GM12878 (cell line): ENCODE data around the gene RALGAPA2. TPM values are rescaled to one million over a fixed set of nuclear protein-coding genes. Genes with fewer than 3 reads are reported as not detected.

ENCODE experiments used
- ATAC-seq: fragments of 200-7000 bp; cut with Tn5 transposase; 3 replicates; pipeline ENCODE4 v1.9.1; 2020; ENCODE audit warnings: mild to moderate bottlenecking, moderate library complexity
- BruUV-seq: library from RNA; stranded (reverse); fragments of 400-500 nt; replicated peaks from 2 replicates; lab custom pipeline; 2021; lab: Mats Ljungman, UMichigan
- CTCF ChIA-PET: fragments of 300-600 bp; sonication (Branson Sonifier 250); formaldehyde crosslinking; extraction: SDS; loops from one replicate; lab custom pipeline; 2021; ENCODE audit warnings: inconsistent platforms; lab: Yijun Ruan, JAX
- POLR2A ChIA-PET: fragments of 350-600 bp; formaldehyde crosslinking; extraction: SDS; loops from one replicate; lab custom pipeline; 2021; ENCODE audit warnings: inconsistent platforms; lab: Charles Lee
- RAD21 ChIA-PET: fragments of 300-600 bp; sonication (Branson Sonifier 250); formaldehyde crosslinking; loops from one replicate; lab custom pipeline; 2023; ENCODE audit warnings: antibody characterized with exemption; ENCODE audit not compliant: unreplicated experiment; lab: Charles Lee
- SMC1A ChIA-PET: fragments of 300-600 bp; sonication (Branson Sonifier 250); formaldehyde crosslinking; loops from one replicate; lab custom pipeline; 2023; ENCODE audit not compliant: unreplicated experiment, uncharacterized antibody; lab: Charles Lee
- DNase-seq: peaks from one replicate; pipeline ENCODE4 v3.0.0-alpha.2; 2011; ENCODE audit warnings: low read depth, low spot score
- FAIRE-seq: peaks from 3 replicates; lab custom pipeline; 2011; peaks lifted over from hg19 to GRCh38; lab: Jason Lieb, UNC
- H2AFZ ChIP-seq: 2 replicates; pipeline ENCODE4 v1.6.0; 2011; ENCODE audit warnings: low read depth, low read length, control low read depth; ENCODE audit not compliant: control insufficient read depth
- H3K27ac ChIP-seq: 2 replicates; pipeline ENCODE4 v1.5.1; 2011; ENCODE audit warnings: control low read depth; ENCODE audit not compliant: control insufficient read depth, insufficient read depth
- H3K27me3 ChIP-seq, 2 experiments: replicated peaks in 1 of 2; 2 replicates each; pipeline versions ENCODE4 v1.6.0 to v1.6.1; 2011; ENCODE audit warnings: low read length in 1 of 2; ENCODE audit not compliant: control insufficient read depth in 2 of 2, insufficient read depth in 2 of 2
- H3K36me3 ChIP-seq, 2 experiments: 2 replicates each; pipeline ENCODE4 v1.5.1; 2011; ENCODE audit warnings: low read length in 1 of 2; ENCODE audit not compliant: control insufficient read depth in 2 of 2, insufficient read depth in 2 of 2
- H3K4me1 ChIP-seq: 2 replicates; pipeline ENCODE4 v1.6.1; 2011; ENCODE audit warnings: mild to moderate bottlenecking, low read length, moderate library complexity, mixed read lengths; ENCODE audit not compliant: control insufficient read depth, insufficient read depth
- H3K4me2 ChIP-seq: 2 replicates; pipeline ENCODE4 v1.6.0; 2011; ENCODE audit warnings: control low read depth; ENCODE audit not compliant: control insufficient read depth, insufficient read depth
- H3K4me3 ChIP-seq: fragments of 200-600 bp; sonication (generic); 2 replicates; pipeline ENCODE4 v1.5.1; 2016
- H3K79me2 ChIP-seq: 2 replicates; pipeline ENCODE4 v1.6.0; 2011; ENCODE audit warnings: low read length; ENCODE audit not compliant: control insufficient read depth, insufficient read depth
- H3K9ac ChIP-seq: 2 replicates; pipeline ENCODE4 v1.8.0; 2011; ENCODE audit warnings: low read length, control low read depth, mixed read lengths; ENCODE audit not compliant: control insufficient read depth, insufficient read depth
- H3K9me3 ChIP-seq: replicated peaks from 3 replicates; pipeline ENCODE4 v1.5.1; 2011; ENCODE audit warnings: mild to moderate bottlenecking, low read length; ENCODE audit not compliant: control insufficient read depth, insufficient read depth
- H4K20me1 ChIP-seq: 2 replicates; pipeline ENCODE4 v1.6.0; 2011; ENCODE audit not compliant: control insufficient read depth, insufficient read depth
- JUNB ChIP-seq: IDR thresholded peaks from 2 replicates; pipeline ENCODE4 v1.6.1; 2016; ENCODE audit warnings: antibody characterized with exemption, mild to moderate bottlenecking
- MYC ChIP-seq: IDR thresholded peaks from 2 replicates; pipeline ENCODE4 v1.6.1; 2011; ENCODE audit warnings: mild to moderate bottlenecking, low read length, moderate library complexity, inconsistent platforms; ENCODE audit not compliant: insufficient read depth, insufficient replicate concordance, insufficient read length, severe bottlenecking
- RBBP5 ChIP-seq: fragments of 200-600 bp; sonication (generic); conservative IDR thresholded peaks from 2 replicates; pipeline ENCODE4 v1.6.1; 2016
- RUNX3 ChIP-seq: IDR thresholded peaks from 2 replicates; pipeline ENCODE4 v1.6.1; 2012; ENCODE audit warnings: low read length, inconsistent platforms
- TCF12 ChIP-seq: IDR thresholded peaks from 2 replicates; pipeline ENCODE4 v1.6.1; 2011; ENCODE audit warnings: low read depth, mild to moderate bottlenecking, low read length
- WGBS: methylation state at CpG from one replicate; pipeline ENCODE4 v1.1.6; 2016; ENCODE audit warnings: low lambda C conversion rate; ENCODE audit not compliant: insufficient replicate concordance, insufficient coverage; ENCODE audit errors: missing lambda C conversion rate; 5-methylcytosine and 5-hydroxymethylcytosine counted together
- in situ Hi-C: fragments of 300-500 bp; cut with MboI; formaldehyde crosslinking; loops from 9 replicates; pipeline ENCODE4 v1.14.3; 2018; ENCODE audit warnings: mixed read lengths
- intact Hi-C: fragments of 100-400 bp; cut with micrococcal nuclease; formaldehyde crosslinking; loops from one replicate; pipeline ENCODE4 v1.14.2; 2022; ENCODE audit not compliant: unreplicated experiment
- polyA plus RNA-seq, 11 experiments: library from polyadenylated mRNA; depleted of rRNA in 4 of 11; unstranded in 6 of 11; stranded (reverse) in 5 of 11; fragments of >200 nt; fragmentation: Nextera tagmentation in 4 of 11; fragmentation: Illumina TruSeq in 1 of 11; extraction: Ambion mirVana in 4 of 11; extraction: Trizol in 1 of 11; gene quantifications; 1 replicate in 1 of 11; 2 replicates in 10 of 11; pipeline versions ENCODE4 v1.2.1 to v1.2.3, GENCODE V29; 2011 to 2016; ENCODE audit warnings: inconsistent platforms in 2 of 11, missing spikeins in 2 of 11, low read depth in 1 of 11
- total RNA-seq, 4 experiments: library from RNA; depleted of rRNA in 3 of 4; stranded (reverse); fragments of >200 nt in 3 of 4; fragmentation: Illumina TruSeq in 1 of 4; extraction: Trizol in 1 of 4; gene quantifications; 2 replicates each; pipeline versions ENCODE4 v1.2.1 to v1.2.3, GENCODE V29; 2013 to 2021
- TF ChIP-seq, protein P1 (sequence below): fragments of 450-650 bp; IDR thresholded peaks from 2 replicates; pipeline ENCODE4 v1.6.1; 2014; ENCODE audit warnings: mild to moderate bottlenecking

RALGAPA2 gene
- total and polyA plus RNA-seq, 10 of the 15 experiments (the other 5 are each of a cell fraction or from before 2014, with no cell fraction given) = 2.9 to 29.4 (median 19.6) TPM

DNA sequence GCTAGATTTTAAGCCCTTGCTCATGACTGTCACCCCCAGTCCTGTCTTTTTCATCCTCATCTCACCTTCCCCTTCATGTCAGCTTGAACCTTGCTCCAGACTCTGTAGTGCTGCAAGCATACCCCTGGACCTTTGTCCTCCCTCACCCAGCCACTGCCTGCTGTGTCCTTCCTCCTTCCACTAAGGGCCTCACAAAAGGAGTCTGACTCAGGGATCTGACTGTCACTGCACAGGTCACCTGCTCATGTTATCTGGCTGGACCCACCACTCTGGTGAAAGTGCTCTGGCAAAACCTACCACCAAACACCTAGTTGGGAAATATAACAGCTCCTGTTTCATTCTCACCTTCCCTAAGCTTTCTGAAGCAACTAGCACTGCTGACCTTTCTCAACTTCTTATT is 193.2 kb downstream of the RALGAPA2 start (continued):
- TF ChIP-seq TCF12 (no peak), RBBP5 (no peak)
- TF ChIP-seq, protein P1, sequence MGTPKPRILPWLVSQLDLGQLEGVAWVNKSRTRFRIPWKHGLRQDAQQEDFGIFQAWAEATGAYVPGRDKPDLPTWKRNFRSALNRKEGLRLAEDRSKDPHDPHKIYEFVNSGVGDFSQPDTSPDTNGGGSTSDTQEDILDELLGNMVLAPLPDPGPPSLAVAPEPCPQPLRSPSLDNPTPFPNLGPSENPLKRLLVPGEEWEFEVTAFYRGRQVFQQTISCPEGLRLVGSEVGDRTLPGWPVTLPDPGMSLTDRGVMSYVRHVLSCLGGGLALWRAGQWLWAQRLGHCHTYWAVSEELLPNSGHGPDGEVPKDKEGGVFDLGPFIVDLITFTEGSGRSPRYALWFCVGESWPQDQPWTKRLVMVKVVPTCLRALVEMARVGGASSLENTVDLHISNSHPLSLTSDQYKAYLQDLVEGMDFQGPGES = no peak

DNA sequence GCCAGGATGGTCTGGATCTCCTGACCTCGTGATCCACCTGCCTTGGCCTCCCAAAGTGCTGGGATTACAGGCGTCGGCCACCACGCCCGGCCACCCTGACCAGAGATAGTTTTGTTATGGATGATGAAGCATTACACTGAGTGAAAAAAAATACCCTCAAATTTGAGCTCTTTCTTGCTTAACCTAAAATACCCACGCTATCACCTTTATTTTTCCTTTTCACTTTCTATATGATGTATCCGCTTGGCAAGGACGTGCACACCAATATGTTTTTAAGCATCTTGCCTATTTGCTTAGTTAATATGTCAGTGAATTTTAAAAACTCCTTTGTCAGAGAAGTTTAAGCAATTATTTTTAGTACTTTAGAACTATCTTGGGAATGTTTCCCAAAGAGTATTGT is 194.2 kb downstream of the RALGAPA2 start:
- ChIA-PET RAD21 (interaction anchor here (1.2 to 2.3 kb wide), 3 partner anchors 25 to 66 kb away, joined by 5 to 6 read pairs (median 5); no protein-coding TSS in a partner anchor), CTCF (interaction anchor here (0.6 to 1.6 kb wide), 6 partner anchors 10 to 66 kb away, joined by 3 to 5 read pairs (median 3); no protein-coding TSS in a partner anchor), POLR2A (interaction anchor here (1.4 kb wide), 1 partner anchor 51 kb away, joined by 4 read pairs; no protein-coding TSS in a partner anchor), SMC1A (interaction anchor here (0.5 to 2.5 kb wide), 17 partner anchors 10 to 76 kb away, joined by 3 to 13 read pairs (median 3); no protein-coding TSS in a partner anchor)
- no peak overlapping the region for H3K4me2 ChIP-seq
- no peak for FAIRE-seq
- no peak overlapping the region for H3K27ac ChIP-seq
- H3K4me3 ChIP-seq = no peak overlapping the region
- in situ Hi-C loops (no loop called here), intact Hi-C loops (no loop called here)
- H2AFZ ChIP-seq = no peak overlapping the region
- H3K36me3 ChIP-seq = peaks cover 0 to 6% of the 10 kb centered on the region in 2 experiments; a peak in 2 of 4 replicates
- 72% methylated on average over 8 of the region's 8 CpGs for WGBS
- H4K20me1 ChIP-seq = no peaks in the 10 kb centered on the region
- no peak for ATAC-seq
- BruUV-seq = no TSS peak
- DNase-seq = no peak
- no peak overlapping the region for H3K9ac ChIP-seq
- H3K4me1 ChIP-seq = no peaks in the 10 kb centered on the region
- H3K27me3 ChIP-seq = no peaks in the 10 kb centered on the region
- no peaks in the 10 kb centered on the region; the same call in 2 of the 3 replicates for H3K9me3 ChIP-seq
- no peak for TF ChIP-seq MYC
- TF ChIP-seq RUNX3 = peak; percentile 5; the same call in 1 of the 2 replicates
- TF ChIP-seq JUNB = peak; percentile 50; the same call in 1 of the 2 replicates
- TF ChIP-seq, all 136 proteins: peak for 2
- H3K79me2 ChIP-seq = no peaks in the 10 kb centered on the region
